HS-27A (cell line): Measurements from ENCODE around the gene TMEM45B.
"Not testable (repeated sequence)": the region's sequence is repeated elsewhere in the genome, so short reads cannot be mapped to it uniquely, and the experiment has no call there.

Experiments
- DNase-seq: peaks from one replicate; pipeline ENCODE4 v3.0.0-alpha.2; 2012; ENCODE audit warnings: low read depth, missing footprints

Gene TMEM45B

DNA sequence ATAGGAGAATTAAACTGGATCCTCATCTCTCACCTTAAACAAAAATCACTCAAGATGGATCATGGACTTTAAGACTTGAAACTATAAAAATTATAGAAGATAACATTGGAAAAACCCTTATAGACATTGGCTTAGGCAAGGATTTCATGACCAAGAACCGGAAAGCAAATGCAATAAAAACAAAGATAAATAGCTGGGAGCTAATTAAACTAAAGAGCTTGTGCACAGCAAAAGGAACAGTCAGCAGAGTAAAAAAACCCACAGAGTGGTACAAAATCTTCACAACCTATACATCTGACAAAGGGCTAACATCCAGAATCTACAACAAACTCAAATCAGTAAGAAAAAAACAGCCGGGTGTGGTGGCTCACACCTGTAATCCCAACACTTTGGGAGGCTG lies 7.4 kb upstream of the TMEM45B start:
- not testable (repeated sequence) for DNase-seq

DNA sequence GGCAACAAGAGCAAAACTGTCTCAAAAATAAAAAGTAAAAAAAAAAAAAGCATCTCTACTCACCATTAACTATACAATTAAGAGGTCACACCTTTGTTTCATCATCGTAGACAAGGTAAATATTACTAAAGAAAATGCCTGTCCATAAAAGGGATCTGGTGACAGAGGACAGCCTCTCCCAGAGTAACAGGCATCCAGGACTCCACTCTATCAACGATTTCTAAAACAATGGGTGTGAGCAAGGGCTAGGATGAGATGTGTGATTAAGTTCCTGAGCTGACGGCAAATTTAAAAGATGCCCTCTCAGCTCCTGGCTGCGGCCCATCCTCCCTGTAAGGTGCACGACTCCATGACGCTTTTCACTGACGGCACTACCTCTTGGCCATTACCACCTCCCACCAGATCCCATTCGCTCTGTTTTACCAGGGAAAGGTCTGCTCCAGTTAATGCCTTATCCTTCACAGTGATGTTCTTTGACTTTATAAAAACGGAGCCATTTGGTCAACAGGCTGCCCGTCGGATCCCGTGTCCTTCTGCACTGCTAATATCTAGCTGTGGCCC lies 2.3 kb upstream of the TMEM45B start:
- no peak for DNase-seq

DNA sequence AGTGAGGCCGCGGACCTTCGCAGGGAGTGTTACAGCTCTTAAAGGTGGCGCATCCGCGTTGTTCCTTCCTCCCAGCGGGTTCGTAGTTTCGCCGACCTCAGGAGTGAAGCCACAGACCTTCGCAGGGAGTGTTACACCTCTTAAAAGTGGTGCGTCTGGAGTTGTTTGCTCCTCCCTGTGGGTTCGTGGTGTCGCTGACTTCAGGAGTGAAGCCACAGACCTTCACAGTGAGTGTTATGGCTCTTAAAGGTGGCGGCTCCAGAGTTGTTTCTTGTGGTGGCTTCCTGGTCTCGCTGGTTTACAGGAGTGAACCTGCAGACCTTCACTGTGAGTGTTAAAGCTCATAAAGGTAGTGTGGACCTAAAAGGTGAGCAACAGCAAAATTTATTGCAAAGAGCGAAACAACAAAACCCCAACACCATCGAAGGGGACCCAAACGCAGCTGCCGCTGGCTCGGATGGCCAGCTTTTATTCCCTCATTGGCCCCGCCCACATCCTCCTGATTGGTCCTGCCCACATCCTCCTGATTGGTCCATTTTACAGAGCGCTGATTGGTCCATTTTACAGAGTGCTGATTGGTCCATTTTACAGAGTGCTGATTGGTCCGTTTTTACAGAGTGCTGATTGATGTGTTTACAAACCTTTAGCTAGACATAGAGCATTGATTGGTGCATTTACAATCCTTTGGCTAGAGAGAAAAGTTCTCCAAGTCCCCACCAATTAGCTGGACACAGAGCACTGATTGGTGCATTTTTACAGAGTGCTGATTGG lies 1.2 kb upstream of the TMEM45B start:
- DNase-seq, result no peak

DNA sequence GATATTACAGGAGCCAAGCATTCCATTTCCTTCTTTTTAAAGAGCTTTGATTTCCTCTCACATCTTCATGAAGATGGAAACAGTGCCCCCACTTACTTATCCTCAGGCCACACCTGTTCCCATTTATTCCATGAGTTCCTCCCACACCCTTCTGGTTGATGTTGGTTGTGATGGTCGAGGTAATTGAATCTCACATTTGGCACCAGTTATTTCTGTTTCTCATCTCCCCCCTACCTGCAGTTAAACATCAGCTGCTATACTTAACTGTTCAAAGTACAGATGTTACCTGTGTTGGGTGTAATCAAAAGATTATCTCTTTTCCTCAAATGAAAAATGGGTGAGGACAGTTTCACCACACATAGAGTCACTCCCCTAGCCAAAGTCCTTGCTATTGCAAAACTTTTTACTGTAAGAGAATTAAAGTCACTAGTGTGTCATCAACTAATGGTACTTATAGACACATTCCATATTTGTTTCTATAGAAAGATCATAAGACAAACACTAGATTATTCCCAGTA lies 1.9 kb downstream of the TMEM45B start:
- no peak for DNase-seq

DNA sequence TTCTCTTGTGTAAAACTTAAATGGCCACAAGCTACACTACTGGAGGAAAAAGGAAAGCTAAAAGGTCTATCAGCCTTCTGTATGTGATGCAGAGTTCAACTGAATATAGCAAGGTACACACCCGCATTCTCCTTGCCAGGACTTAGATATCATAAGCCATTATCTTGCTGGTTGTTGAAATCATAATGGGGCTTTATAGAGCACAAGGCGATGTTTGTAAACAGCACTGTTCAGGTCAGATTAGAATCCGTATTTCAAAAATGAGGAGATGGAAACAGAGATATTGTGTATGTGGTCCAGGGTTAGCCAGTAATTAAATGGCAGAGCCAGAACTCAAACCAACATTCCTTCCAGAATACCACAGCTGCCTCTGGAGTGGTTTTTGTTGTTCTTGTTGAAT lies 2.6 kb downstream of the TMEM45B start:
- not testable (repeated sequence) for DNase-seq

DNA sequence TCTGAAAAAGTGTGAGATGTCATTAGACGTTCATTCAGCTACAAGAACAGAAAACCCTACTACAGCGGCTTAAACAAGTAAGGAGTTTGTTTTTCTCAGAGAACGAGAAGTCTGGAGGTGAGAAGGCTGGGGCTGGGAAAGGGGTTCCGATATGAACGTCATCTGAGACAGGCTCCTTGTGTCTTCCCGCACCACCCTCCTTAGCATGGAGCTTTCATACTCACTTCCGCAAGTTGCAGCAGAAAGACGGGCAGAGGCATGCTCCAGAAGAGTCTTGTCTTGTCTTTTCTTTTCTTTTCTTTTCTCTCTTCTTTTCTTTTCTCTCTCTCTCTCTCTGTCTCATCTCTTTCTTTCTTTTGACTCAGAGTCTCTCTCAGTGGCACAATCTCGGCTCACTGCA lies 3.6 kb downstream of the TMEM45B start:
- DNase-seq, result no peak

DNA sequence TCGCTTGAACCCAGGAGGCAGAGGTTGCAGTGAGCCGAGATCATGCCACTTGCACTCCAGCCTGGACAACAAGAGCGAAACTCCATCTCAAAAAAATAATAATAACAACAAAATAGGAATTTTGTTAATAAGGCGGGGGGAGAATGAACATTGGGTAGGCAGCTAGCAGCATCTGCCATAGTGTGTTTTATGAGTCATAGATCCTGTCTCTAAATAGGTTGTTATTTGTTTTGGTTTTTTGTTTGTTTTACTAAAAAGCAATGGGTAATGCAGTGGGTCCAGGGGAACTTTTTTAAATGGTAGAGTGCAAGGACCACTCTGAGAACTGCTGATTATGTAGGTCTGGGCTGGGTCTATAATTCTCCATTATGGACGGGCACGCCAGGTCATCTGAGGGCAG lies 4.6 kb downstream of the TMEM45B start:
- DNase-seq, result not testable (repeated sequence)

DNA sequence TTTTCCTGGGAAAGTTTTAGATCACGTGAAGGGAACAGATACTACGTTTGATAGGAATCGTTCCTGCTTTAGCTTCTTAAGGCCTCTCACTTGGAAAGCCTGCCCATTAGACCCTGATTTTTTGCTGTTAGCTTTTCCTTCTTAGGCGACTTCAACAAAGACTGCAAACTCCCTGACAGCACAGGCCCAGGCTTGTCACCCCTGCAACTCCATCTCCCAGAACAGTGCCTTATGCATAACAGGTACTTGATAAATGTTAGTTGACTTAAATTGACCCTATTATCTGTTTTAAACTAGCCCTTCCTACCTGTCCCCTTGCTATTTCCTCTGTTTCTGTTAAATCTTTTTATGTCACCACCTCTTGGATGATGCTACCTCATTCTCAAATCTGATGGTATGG lies 7.6 kb downstream of the TMEM45B start:
- not testable (repeated sequence) for DNase-seq

DNA sequence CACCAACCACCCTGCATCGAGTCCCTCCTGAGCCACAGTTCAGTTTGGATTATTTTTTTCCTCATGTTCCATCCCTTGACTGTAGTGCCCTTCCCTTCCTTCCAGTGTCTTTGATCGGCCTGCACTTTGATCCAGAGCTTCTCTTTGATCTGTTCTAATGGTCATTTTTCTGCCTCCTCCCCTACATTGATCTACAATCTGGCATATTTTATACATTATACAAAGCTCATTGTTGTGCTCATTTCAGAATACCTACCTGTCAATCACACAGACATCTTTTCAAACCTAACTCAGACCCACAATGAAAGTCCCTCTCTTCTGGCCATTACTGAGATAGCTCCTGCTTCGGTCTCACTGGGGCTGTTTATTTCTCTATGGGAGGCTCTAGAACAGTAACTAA lies 8.2 kb downstream of the TMEM45B start:
- DNase-seq, result not testable (repeated sequence)

DNA sequence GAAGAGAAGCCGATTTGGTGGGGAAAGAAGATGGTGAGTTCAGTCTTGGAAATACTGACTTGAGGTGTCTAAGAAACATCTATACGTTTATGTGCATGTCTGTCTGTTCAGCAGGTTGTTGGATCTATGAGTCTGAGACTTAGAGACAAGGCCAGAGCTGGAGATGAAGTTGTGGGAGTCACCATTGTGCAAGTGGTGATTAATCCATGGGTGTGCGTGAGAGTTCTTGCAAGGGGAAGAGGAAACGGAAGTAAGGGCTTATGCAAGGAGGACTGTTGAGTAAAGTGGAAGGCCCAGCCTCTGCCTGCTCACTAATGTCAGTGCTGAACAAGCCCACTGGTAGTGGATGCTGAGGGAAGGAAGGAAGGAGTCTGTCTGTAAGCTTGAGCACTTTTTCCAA lies 9.7 kb downstream of the TMEM45B start:
- no peak for DNase-seq

DNA sequence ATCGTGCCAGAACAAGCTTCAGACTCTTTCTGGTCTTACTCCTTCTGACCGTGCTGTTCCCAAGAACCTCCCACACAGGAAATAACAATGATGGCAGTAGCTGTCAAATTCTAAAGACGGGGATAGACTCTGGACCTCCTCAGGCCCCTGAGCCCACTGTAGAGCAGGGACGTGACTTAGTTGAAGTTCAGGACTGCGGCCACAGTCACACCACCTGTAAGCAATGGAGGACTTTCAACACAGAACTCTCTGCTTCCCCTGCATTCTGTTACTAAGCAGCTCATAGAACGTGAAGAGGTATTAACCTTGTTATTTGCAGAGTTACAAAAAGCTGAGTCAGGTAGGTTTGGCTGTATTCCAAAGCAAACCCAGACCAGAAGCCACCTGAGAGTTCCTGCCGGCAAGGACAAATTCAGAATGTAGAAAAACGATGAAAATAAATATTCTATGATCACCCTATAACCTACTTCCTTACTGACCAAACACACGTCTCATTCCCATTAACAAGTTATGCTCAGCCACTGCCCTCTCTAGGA lies 12.7 kb downstream of the TMEM45B start:
- no peak for DNase-seq

DNA sequence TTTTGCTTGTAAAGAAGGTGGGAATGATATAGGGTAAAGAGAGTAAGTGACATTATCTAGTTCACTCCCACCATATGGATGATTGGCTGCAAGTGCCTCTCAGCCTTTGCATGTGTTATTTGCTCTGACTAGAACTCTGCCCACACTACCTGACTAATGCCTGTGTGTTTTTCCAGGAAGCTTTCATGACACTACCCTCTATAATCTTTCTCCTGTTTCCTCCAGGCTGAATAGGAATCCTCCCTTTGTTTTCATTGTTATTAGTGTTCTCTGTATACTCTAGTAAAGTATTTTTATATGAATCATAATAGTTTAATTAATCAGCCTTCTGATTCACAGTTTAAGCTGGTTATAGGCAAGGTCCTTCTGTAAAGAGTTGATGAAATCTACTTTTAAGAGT lies 13.8 kb downstream of the TMEM45B start:
- DNase-seq, result not testable (repeated sequence)

DNA sequence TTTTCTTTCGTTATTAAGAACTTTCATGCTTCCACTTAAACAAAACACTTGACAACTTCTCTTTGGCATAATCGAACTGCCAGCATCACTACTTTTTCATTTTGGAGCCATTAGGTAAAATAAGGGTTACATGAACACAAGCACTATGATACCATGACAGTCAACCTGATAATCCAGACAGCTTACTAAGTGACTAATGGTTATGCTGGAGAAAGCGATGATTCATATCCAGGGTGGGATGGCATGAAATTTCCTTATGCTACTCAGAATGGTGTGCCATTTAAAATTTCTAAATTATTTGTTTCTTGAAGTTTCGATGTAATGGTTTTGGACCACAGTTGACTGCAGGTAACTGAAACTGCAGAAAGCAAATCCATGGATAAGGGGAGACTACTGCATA lies 15.6 kb downstream of the TMEM45B start:
- DNase-seq, result not testable (repeated sequence)

DNA sequence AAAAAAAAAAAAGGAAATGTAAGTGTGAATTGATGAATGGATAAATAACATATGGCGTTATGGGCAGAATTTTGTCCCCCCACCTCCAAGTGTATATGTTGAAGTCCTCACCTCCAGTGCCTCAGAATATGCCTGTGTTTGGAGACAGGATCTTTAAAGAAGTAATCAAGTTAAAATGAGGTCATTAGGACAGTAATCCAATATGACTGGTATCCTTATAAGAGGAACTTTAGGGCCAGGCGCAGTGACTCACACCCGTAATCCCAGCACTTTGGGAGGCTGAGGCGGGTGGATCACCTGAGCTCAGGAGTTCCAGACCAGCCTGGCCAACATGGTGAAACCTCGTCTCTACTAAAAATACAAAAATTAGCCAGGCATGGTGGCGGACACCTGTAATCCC lies 17.6 kb downstream of the TMEM45B start:
- not testable (repeated sequence) for DNase-seq

DNA sequence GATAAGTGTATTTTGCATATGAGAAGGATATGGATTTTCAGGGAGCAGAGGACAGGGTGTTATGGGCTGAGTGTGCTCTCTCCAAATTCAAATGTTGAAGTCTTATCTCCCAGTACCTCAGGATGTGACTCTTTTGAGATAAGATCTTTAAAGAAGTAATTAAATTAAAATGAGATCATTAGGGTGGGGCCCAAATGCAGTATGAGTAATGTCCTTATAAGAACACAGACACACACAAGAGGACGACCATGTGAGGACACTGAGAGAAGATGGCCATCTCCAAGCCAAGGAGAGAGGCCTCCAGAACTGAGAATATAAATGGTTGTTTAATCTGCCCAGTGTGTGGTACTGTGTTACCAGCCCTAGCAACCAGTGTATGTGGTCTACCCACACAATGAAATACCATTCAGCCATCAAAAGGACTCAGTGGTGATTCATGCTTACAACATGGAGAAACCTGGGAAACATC lies 20.8 kb downstream of the TMEM45B start:
- DNase-seq, result not testable (repeated sequence)

DNA sequence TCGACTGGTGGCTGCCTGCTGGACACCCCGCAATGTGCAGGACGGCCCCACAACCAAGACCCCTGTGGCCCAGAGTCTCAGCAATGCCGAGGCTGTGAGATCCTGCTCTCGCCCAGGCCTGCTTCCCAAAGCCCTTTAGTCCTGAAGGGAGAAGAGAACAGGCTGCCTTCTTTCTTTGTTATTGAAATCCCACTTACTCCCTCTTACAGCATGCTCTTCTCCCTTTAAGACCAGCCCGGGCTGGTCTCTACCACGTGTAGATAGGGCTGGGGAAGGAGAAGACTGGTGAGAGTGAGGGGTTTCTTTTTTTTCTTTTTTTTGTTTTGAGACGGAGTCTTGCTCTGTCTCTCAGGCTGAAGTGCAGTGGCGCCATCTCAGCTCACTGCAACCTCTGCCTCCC lies 21.3 kb downstream of the TMEM45B start:
- DNase-seq, result no peak

DNA sequence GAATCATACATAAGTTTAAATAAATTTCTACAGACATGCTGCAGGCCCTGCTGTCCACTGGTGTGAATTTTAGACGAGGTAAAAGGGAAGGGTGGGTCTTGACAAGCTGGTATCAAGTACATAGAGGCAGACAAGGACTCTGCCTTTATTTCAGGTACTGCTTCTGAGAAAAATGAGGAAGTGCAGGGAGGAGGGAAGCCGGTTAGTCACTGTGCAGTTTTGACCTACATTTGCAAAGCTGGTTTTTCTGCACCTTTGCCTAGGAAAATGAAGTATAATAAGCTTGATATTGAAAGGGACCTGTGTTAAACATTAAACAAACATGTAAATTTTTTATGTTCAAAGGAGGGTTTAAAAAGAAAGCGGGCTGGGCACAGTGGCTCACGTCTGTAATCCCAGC lies 24.6 kb downstream of the TMEM45B start:
- DNase-seq, result no peak

DNA sequence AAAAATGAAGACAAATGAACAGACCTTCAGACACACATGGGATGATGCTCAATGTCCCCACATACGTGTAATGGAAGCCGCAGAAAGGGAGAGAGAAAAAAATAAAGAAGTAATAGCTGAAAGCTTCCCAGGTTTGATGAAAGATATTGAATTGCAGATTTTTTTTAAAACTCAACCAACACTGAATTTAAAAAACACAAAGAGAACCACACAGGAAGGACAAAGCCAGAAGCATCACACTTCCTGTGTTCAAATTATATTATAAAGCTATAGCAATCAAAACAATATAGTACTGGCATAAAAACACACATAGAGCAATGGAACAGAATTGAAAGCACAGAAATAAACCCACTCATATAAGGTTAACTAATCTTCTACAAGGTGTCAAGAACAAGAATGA lies 26.5 kb downstream of the TMEM45B start:
- no peak for DNase-seq

DNA sequence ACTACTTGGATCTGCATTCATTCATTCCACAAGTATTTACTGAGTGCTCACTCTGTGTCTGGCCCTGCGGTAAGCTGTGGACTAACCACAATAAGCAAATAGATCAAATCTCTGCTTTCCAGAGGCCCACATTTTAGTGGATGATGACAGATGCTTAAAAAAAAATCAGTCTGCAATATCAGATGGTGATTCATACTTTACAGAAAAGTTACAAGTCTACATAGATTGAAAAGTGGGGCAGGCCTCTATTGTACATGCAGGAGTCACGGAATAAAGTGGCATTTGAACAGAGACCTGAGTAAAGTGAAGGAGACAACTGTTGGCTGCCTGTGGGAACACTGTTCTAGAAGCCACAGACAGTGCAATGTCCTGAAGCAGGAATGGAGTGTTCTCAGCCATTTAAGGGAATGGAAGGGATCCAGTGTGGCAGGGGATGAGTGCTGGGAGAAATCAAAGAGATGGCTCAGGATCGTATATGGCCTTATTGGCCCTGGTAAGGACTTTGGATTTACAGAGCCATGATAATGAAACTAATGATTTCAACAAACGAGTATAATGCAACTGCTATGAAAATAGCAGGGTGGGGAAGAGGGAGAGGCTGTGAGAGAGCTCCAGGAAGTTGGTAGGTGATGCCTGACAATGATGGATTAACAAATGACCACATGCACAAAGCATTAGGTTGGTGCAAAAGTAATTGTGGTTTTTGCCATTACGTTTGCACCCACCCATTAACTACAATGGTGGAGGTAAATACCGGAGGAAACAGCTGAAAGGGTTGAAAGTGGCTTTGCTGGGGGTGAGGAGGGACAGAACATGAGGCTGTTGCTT lies 31.1 kb downstream of the TMEM45B start:
- DNase-seq, result peak; percentile 40

DNA sequence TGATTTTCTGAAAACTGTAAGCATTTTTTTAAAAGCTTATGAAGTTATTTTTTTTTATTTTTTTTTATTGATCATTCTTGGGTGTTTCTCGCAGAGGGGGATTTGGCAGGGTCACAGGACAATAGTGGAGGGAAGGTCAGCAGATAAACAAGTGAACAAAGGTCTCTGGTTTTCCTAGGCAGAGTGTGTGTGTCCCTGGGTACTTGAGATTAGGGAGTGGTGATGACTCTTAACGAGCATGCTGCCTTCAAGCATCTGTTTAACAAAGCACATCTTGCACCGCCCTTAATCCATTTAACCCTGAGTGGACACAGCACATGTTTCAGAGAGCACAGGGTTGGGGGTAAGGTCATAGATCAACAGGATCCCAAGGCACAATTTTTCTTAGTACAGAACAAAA lies 31.7 kb downstream of the TMEM45B start:
- not testable (repeated sequence) for DNase-seq

DNA sequence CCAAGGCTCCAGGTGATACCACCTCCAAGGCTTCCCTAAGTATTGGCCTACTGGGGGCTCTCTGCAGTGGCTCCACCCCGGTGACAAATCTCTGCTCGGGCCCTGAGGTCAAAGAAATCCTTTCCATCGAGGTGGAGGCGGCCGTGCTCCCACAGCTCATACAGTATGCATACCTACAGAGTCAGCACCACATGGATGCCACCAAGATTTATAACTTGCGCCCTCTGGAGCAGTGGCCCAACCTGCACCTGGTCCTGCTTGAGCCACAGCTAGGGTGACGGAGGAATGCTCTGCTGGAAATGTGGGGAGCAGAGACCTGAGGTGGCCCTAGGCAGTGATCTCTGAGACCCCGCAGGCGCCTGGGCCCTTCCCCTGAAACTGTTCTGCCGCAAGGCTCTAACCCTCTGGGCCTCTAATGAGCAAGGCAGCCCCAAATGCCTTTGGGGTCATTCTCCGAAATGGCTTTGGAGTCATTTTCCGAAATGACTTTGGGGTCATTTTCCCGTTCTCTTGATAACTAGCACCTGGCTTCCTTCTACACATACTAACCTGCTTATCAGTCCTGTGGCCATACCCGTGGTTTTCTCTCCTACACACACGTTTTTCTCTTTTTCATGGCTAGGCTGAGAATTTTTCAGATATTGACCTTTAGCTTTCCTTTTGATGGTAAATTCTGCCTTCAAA lies 33.9 kb downstream of the TMEM45B start:
- no peak for DNase-seq
